Measurements from ENCODE around the gene TGIF1. TPM values are rescaled to one million over a fixed set of nuclear protein-coding genes. Genes with fewer than 3 reads are reported as not detected.

Gene TGIF1
- total RNA-seq, 1 experiment from 2014 or later = 242 TPM

DNA sequence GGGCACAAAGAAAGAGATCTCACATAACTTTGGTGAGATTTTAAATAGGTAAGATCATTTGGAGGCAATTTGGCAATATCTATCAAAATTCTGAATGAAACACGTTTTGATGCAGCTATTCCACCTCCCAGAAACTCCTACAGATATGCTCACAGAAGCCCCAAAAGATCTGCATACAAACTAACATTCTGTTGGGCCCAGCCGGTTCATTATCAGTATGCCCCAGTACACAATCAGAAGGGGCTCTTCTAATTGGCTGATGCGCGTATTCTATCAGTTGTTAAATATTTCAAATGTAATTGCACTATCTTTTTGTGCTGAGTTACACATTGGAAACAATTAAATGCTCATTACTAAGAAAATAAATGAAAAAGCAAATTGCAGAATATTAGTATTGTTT lies 7.1 kb upstream of the TGIF1 start (continued):
- TF ChIP-seq, protein P1, sequence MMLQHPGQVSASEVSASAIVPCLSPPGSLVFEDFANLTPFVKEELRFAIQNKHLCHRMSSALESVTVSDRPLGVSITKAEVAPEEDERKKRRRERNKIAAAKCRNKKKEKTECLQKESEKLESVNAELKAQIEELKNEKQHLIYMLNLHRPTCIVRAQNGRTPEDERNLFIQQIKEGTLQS (IDR thresholded peaks at IDR 0.05) = no peak
- TF ChIP-seq, protein P2, sequence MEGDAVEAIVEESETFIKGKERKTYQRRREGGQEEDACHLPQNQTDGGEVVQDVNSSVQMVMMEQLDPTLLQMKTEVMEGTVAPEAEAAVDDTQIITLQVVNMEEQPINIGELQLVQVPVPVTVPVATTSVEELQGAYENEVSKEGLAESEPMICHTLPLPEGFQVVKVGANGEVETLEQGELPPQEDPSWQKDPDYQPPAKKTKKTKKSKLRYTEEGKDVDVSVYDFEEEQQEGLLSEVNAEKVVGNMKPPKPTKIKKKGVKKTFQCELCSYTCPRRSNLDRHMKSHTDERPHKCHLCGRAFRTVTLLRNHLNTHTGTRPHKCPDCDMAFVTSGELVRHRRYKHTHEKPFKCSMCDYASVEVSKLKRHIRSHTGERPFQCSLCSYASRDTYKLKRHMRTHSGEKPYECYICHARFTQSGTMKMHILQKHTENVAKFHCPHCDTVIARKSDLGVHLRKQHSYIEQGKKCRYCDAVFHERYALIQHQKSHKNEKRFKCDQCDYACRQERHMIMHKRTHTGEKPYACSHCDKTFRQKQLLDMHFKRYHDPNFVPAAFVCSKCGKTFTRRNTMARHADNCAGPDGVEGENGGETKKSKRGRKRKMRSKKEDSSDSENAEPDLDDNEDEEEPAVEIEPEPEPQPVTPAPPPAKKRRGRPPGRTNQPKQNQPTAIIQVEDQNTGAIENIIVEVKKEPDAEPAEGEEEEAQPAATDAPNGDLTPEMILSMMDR (IDR thresholded peaks at IDR 0.05 in 2 of 3, conservative IDR thresholded peaks at IDR 0.05 in 1 of 3; ENCODE audit: borderline replicate concordance in 1 of 3, insufficient read depth in 1 of 3, low read depth in 2 of 3, low read length in 2 of 3) = no peak
- TF ChIP-seq CBX3 (IDR thresholded peaks at IDR 0.05; ENCODE audit: low read depth) (no peak), JUND (IDR thresholded peaks at IDR 0.05) (no peak), RAD21 (IDR thresholded peaks at IDR 0.05; ENCODE audit: low read depth) (no peak), EZH2phosphoT487 (IDR thresholded peaks at IDR 0.05; ENCODE audit: borderline replicate concordance) (no peak)

DNA sequence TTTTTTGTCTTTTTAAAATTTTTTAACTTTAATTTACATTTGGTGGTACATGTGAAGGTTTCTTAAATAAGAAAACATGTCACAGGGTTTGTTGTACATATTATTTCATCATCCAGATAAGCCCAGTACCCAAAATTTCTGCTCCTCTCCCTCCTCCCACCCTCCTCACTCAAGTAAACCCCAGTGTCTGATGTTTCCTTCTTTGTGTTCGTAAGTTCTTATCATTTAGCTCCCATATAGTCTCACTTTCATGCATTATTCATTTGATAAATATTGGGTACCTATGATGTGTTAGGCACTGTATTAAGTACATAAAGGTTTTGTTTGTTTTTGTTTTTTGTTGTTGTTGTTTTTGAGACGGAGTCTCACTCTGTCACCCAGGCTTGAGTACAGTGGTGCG lies 5.7 kb upstream of the TGIF1 start:
- RAD21 ChIA-PET (ENCODE audit: low non-redundant PET in 1 of 2, low total read pairs in 2 of 2, uncharacterized antibody in 2 of 2, unreplicated experiment in 2 of 2) = no interaction called here
- H3K4me1 ChIP-seq (ENCODE audit: control insufficient read depth in 1 of 2, insufficient read depth in 2 of 2, low read length in 2 of 2) = peaks cover 33 to 53% of the 10 kb centered on the region in 2 experiments
- no peak overlapping the region for H3K4me3 ChIP-seq (replicated peaks in 1 of 2; ENCODE audit: low read depth in 1 of 2, low read length in 2 of 2)
- intact Hi-C loops (cut with micrococcal nuclease) = loop anchor here (10.0 kb wide), 2 partner anchors 59 to 119 kb away; no protein-coding TSS in a partner anchor
- no peaks in the 10 kb centered on the region for H3K9me3 ChIP-seq (ENCODE audit: control insufficient read depth in 1 of 2, insufficient read depth in 1 of 2, low read depth in 1 of 2, low read length in 2 of 2)
- H3K36me3 ChIP-seq (ENCODE audit: control insufficient read depth in 1 of 2, insufficient read depth in 2 of 2, low read length in 2 of 2) = no peaks in the 10 kb centered on the region
- DNase-seq (ENCODE audit: low read depth, low spot score) (no peak), ATAC-seq (no peak)
- H3K79me2 ChIP-seq (ENCODE audit: insufficient read depth, low read length) = peaks cover 20% of the 10 kb centered on the region
- H4K20me1 ChIP-seq (ENCODE audit: insufficient read depth) = no peaks in the 10 kb centered on the region
- CTCF ChIA-PET = no interaction called here
- no peaks in the 10 kb centered on the region for H3K27me3 ChIP-seq (ENCODE audit: insufficient read depth, low read length)
- POLR2A ChIA-PET = no interaction called here
- H3K27ac ChIP-seq (ENCODE audit: low read depth, low read length) = no peak overlapping the region
- TF ChIP-seq, protein P1 (IDR thresholded peaks at IDR 0.05) = no peak
- TF ChIP-seq CBX3 (IDR thresholded peaks at IDR 0.05; ENCODE audit: low read depth) (no peak), POLR2AphosphoS5 (IDR thresholded peaks at IDR 0.05; ENCODE audit: low read depth, low read length) (no peak), SP1 (IDR thresholded peaks at IDR 0.05; ENCODE audit: low read depth) (no peak), SIN3A (IDR thresholded peaks at IDR 0.05; ENCODE audit: low read depth) (no peak), CEBPB (IDR thresholded peaks at IDR 0.05; ENCODE audit: low read depth) (no peak)
- TF ChIP-seq, protein P3, sequence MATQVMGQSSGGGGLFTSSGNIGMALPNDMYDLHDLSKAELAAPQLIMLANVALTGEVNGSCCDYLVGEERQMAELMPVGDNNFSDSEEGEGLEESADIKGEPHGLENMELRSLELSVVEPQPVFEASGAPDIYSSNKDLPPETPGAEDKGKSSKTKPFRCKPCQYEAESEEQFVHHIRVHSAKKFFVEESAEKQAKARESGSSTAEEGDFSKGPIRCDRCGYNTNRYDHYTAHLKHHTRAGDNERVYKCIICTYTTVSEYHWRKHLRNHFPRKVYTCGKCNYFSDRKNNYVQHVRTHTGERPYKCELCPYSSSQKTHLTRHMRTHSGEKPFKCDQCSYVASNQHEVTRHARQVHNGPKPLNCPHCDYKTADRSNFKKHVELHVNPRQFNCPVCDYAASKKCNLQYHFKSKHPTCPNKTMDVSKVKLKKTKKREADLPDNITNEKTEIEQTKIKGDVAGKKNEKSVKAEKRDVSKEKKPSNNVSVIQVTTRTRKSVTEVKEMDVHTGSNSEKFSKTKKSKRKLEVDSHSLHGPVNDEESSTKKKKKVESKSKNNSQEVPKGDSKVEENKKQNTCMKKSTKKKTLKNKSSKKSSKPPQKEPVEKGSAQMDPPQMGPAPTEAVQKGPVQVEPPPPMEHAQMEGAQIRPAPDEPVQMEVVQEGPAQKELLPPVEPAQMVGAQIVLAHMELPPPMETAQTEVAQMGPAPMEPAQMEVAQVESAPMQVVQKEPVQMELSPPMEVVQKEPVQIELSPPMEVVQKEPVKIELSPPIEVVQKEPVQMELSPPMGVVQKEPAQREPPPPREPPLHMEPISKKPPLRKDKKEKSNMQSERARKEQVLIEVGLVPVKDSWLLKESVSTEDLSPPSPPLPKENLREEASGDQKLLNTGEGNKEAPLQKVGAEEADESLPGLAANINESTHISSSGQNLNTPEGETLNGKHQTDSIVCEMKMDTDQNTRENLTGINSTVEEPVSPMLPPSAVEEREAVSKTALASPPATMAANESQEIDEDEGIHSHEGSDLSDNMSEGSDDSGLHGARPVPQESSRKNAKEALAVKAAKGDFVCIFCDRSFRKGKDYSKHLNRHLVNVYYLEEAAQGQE (IDR thresholded peaks at IDR 0.05; ENCODE audit: low read depth) = no peak
- no peak overlapping the region for H3K9ac ChIP-seq (ENCODE audit: low read length)
- no peaks in the 10 kb centered on the region for H3K9me2 ChIP-seq (ENCODE audit: insufficient read depth)
- no peak overlapping the region for H2AFZ ChIP-seq (ENCODE audit: low read depth, low read length, poor library complexity, severe bottlenecking)
- no TSS peak for BruUV-seq (replicated peaks)
- H3K4me2 ChIP-seq (ENCODE audit: low read length) = no peak overlapping the region

Measured in HCT116 (cell line).